Astrocyte (in vitro differentiated cells and primary cell): ENCODE measurements around the gene SARS2.

ENCODE experiments used
- EZH2 ChIP-seq: IDR thresholded peaks from 2 replicates; pipeline ENCODE4 v1.6.1; 2012; ENCODE audit warnings: mild to moderate bottlenecking, low read length, inconsistent platforms; ENCODE audit not compliant: insufficient read depth
- TF ChIP-seq, protein P1 (sequence below): IDR thresholded peaks from 2 replicates; pipeline ENCODE4 v1.5.1; 2011; ENCODE audit warnings: low read depth, mild to moderate bottlenecking, inconsistent platforms, low read length, moderate library complexity; ENCODE audit not compliant: insufficient read depth

DNA sequence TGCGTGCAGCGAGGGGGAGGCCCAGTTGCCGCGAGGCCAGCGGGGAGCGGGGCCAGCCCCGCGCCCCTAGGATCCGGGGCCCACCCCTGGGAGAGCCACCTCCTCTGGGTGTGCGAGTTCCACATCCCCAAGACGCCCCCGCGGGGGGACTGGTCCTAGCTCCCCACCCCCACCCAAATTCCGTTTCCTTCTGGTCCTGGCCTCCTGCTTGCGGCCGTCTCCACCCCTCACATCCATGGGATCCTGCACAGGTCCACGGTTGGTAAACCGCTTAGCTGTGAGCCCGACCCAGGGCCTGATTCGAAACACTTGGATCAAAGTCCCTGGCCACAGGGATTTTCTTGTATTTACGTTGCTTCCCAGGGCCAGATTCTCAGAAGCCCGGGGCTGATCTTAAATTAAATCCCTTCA, 45.3 kb upstream of the SARS2 start:
- TF ChIP-seq, protein P1, sequence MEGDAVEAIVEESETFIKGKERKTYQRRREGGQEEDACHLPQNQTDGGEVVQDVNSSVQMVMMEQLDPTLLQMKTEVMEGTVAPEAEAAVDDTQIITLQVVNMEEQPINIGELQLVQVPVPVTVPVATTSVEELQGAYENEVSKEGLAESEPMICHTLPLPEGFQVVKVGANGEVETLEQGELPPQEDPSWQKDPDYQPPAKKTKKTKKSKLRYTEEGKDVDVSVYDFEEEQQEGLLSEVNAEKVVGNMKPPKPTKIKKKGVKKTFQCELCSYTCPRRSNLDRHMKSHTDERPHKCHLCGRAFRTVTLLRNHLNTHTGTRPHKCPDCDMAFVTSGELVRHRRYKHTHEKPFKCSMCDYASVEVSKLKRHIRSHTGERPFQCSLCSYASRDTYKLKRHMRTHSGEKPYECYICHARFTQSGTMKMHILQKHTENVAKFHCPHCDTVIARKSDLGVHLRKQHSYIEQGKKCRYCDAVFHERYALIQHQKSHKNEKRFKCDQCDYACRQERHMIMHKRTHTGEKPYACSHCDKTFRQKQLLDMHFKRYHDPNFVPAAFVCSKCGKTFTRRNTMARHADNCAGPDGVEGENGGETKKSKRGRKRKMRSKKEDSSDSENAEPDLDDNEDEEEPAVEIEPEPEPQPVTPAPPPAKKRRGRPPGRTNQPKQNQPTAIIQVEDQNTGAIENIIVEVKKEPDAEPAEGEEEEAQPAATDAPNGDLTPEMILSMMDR: no peak
- TF ChIP-seq EZH2: no peak
